Ascending aorta (tissue), 2 donors: Measurements from ENCODE around the gene IFIT1. TPM values are rescaled to one million over a fixed set of nuclear protein-coding genes. Genes with fewer than 3 reads are reported as not detected.
A peak's percentile ranks its signal among the peaks of the same experiment; 100 is the strongest.
"Not testable (repeated sequence)": the region's sequence is repeated elsewhere in the genome, so short reads cannot be mapped to it uniquely, and the experiment has no call there.

ENCODE experiments used
- DNase-seq, 2 donors: peaks; one replicate each; pipeline ENCODE4 v3.0.0-alpha.2; 2019; ENCODE audit warnings: low spot score in 2 of 2
- H3K27ac ChIP-seq, 2 donors: fragments of 200-600 bp; sonication (generic); one replicate each; pipeline ENCODE4 v1.5.1; 2016 to 2017; ENCODE audit warnings: mild to moderate bottlenecking in 1 of 2
- H3K27me3 ChIP-seq: fragments of 200-600 bp; sonication (generic); one replicate; pipeline ENCODE4 v1.5.1; 2017
- H3K36me3 ChIP-seq, 2 donors: fragments of 200-600 bp; sonication (generic); one replicate each; pipeline ENCODE4 v1.5.1; 2016
- H3K4me1 ChIP-seq, 2 donors: fragments of 200-600 bp; sonication (generic); one replicate each; pipeline ENCODE4 v1.5.1; 2016 to 2017; ENCODE audit warnings: mild to moderate bottlenecking in 1 of 2
- H3K4me3 ChIP-seq, 2 donors: fragments of 200-600 bp; sonication (generic); one replicate each; pipeline ENCODE4 v1.5.1; 2016 to 2017; ENCODE audit warnings: mild to moderate bottlenecking in 1 of 2
- H3K9me3 ChIP-seq, 2 donors: fragments of 200-600 bp; sonication (generic); one replicate each; pipeline ENCODE4 v1.5.1; 2016
- intact Hi-C: fragments of 100-400 bp; cut with DNase I; formaldehyde crosslinking; loops from one replicate; pipeline ENCODE4 v1.15.1; 2023
- total RNA-seq: library from RNA; depleted of rRNA; stranded (reverse); fragments of >200 nt; gene quantifications from one replicate; pipeline ENCODE4 v1.1.0, GENCODE V29; 2016
- TF ChIP-seq, protein P1 (sequence below), 3 experiments: fragments of 200-600 bp in 2 of 3; fragments of 450-650 bp in 1 of 3; sonication (generic) in 2 of 3; IDR thresholded peaks; one replicate each; pipeline ENCODE4 v1.5.1; 2016 to 2019; ENCODE audit warnings: antibody characterized with exemption in 3 of 3, mild to moderate bottlenecking in 1 of 3, moderate library complexity in 1 of 3

The IFIT1 gene
- total RNA-seq, 1 donor from 2014 or later, result 28.5 TPM

GRCh38 chr10:89388806-89389205 is 3.6 kb upstream of the IFIT1 start:
- Histone ChIP-seq H3K4me3 (no peak overlapping the region), H3K9me3 (no peaks in the 10 kb centered on the region), H3K4me1 (peaks cover 3 to 15% of the 10 kb centered on the region in 2 donors), H3K27me3 (no peaks in the 10 kb centered on the region), H3K27ac (no peak overlapping the region), H3K36me3 (no peaks in the 10 kb centered on the region)
- DNase-seq, result no peak
- TF ChIP-seq, protein P1, sequence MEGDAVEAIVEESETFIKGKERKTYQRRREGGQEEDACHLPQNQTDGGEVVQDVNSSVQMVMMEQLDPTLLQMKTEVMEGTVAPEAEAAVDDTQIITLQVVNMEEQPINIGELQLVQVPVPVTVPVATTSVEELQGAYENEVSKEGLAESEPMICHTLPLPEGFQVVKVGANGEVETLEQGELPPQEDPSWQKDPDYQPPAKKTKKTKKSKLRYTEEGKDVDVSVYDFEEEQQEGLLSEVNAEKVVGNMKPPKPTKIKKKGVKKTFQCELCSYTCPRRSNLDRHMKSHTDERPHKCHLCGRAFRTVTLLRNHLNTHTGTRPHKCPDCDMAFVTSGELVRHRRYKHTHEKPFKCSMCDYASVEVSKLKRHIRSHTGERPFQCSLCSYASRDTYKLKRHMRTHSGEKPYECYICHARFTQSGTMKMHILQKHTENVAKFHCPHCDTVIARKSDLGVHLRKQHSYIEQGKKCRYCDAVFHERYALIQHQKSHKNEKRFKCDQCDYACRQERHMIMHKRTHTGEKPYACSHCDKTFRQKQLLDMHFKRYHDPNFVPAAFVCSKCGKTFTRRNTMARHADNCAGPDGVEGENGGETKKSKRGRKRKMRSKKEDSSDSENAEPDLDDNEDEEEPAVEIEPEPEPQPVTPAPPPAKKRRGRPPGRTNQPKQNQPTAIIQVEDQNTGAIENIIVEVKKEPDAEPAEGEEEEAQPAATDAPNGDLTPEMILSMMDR (IDR thresholded peaks at IDR 0.05), result no peak
- intact Hi-C loops, result loop anchor here (2.0 kb wide), 1 partner anchor 14 kb away; no protein-coding TSS in a partner anchor

DNA sequence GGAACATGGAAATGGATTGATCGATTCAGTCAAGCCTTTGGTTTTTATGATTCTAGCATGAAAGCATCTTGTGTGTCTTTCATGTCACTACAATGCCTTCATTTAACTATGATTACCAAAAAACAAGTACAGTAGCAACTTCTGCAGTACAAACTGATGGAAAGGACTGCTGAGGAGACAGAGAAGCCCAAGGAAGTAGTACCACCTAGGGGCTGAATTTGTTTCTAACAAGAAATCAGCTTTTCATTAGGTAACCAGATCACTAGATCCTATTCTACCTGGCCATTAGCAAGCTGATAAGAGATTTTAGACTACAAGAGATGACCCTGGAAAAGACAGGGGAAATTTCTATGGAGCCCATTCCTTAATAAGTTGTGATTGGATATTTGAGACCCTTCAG is 3.2 kb upstream of the IFIT1 start:
- no peak for DNase-seq
- H3K4me3 ChIP-seq, result no peak overlapping the region
- TF ChIP-seq, protein P1 (IDR thresholded peaks at IDR 0.05), result peak; percentile 40 to 56 (median 44)
- H3K4me1 ChIP-seq, result peaks cover 3 to 19% of the 10 kb centered on the region in 2 donors
- no peaks in the 10 kb centered on the region for H3K27me3 ChIP-seq
- no peaks in the 10 kb centered on the region for H3K36me3 ChIP-seq
- H3K9me3 ChIP-seq, result no peaks in the 10 kb centered on the region
- no peak overlapping the region for H3K27ac ChIP-seq
- intact Hi-C loops, result loop anchor here (2.0 kb wide), 1 partner anchor 14 kb away; no protein-coding TSS in a partner anchor

- H3K27me3 ChIP-seq, result no peaks in the 10 kb centered on the region
- TF ChIP-seq, protein P1 (IDR thresholded peaks at IDR 0.05), result no peak
- no peaks in the 10 kb centered on the region for H3K36me3 ChIP-seq
- H3K4me1 ChIP-seq, result peaks cover 3 to 28% of the 10 kb centered on the region in 2 donors
- no peaks in the 10 kb centered on the region for H3K9me3 ChIP-seq
- intact Hi-C loops, result loop anchor here (5.0 kb wide), 1 partner anchor 63 kb away; the partner anchor contains the start of gene IFIT3
- DNase-seq, result no peak
- H3K27ac ChIP-seq, result peak overlapping the region in 1 of 2 donors; percentile 21
- H3K4me3 ChIP-seq, result no peak overlapping the region
These were observed 1.8 kb upstream of the IFIT1 start for GRCh38 chr10:89390476-89391225.

- peak overlapping the region in 1 of 2 donors; percentile 76 for H3K27ac ChIP-seq
- H3K4me1 ChIP-seq, result peaks cover 3 to 28% of the 10 kb centered on the region in 2 donors
- intact Hi-C loops, result loop anchor here (5.0 kb wide), 1 partner anchor 64 kb away; the partner anchor contains the start of gene IFIT3
- not testable (repeated sequence) for H3K27me3 ChIP-seq, H3K4me3 ChIP-seq, DNase-seq, H3K36me3 ChIP-seq, H3K9me3 ChIP-seq
These were observed 1.2 kb upstream of the IFIT1 start for GRCh38 chr10:89391226-89391576.

GRCh38 chr10:89392974-89393373 is 551 bp downstream of the IFIT1 start:
- intact Hi-C loops, result loop anchor here (2.0 to 5.0 kb wide), 2 partner anchors 22 to 66 kb away; partner anchors contain the start of genes IFIT3 and IFIT5
- Histone ChIP-seq H3K4me3 (peak overlapping the region; percentile 71 to 73), H3K27me3 (no peaks in the 10 kb centered on the region), H3K9me3 (no peaks in the 10 kb centered on the region), H3K27ac (peak overlapping the region; percentile 67 to 76), H3K36me3 (no peaks in the 10 kb centered on the region), H3K4me1 (peaks cover 3 to 28% of the 10 kb centered on the region in 2 donors)
- no peak for DNase-seq
- TF ChIP-seq, protein P1 (IDR thresholded peaks at IDR 0.05), result no peak

GRCh38 chr10:89393898-89394297 is 1.5 kb downstream of the IFIT1 start:
- intact Hi-C loops, result loop anchor here (2.0 to 5.0 kb wide), 2 partner anchors 21 to 67 kb away; partner anchors contain the start of genes IFIT3 and IFIT5
- Histone ChIP-seq H3K27ac (peak overlapping the region; percentile 67 to 76), H3K9me3 (no peaks in the 10 kb centered on the region), H3K27me3 (no peaks in the 10 kb centered on the region), H3K4me3 (peak overlapping the region; percentile 71 to 73), H3K36me3 (no peaks in the 10 kb centered on the region), H3K4me1 (peaks cover 3 to 25% of the 10 kb centered on the region in 2 donors)
- DNase-seq, result no peak
- TF ChIP-seq, protein P1 (IDR thresholded peaks at IDR 0.05), result no peak
